ENCODE measurements around the gene CLINT1.

DNA sequence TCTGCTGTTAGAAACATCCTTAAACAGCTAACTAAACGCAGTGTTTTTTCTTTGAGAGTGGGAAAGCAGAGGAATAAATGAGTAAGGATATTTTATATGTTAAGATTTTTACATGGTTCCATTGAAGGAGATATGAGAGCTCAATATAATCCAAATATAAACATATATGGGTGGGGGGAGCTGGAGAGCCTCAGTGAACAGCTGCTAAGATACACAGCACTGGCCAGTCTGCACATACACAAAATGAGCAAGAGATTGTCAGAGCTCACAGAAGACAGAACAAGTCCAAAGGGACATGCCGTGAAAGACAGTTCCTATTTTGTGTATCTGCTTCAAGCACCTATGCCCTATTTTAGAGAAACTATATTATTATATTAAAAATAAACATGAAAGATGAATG, 46.9 kb downstream of the CLINT1 start:
- TF ChIP-seq EGR1 (IDR thresholded peaks at IDR 0.05) (no peak), EP300 (IDR thresholded peaks at IDR 0.05; ENCODE audit: borderline replicate concordance) (no peak), RAD21 (IDR thresholded peaks at IDR 0.05; ENCODE audit: low read depth) (no peak), CEBPB (IDR thresholded peaks at IDR 0.05) (no peak), CREB1 (IDR thresholded peaks at IDR 0.05; ENCODE audit: low read depth) (no peak), TAF1 (IDR thresholded peaks at IDR 0.05; ENCODE audit: low read depth) (no peak), FOXM1 (IDR thresholded peaks at IDR 0.05; ENCODE audit: borderline replicate concordance, low read depth) (no peak), YY1 (IDR thresholded peaks at IDR 0.05; ENCODE audit: low read depth) (no peak), TCF12 (IDR thresholded peaks at IDR 0.05; ENCODE audit: low read depth) (no peak), NFIC (IDR thresholded peaks at IDR 0.05) (no peak), ZBTB7A (IDR thresholded peaks at IDR 0.05; ENCODE audit: low read depth) (no peak)
- TF ChIP-seq, protein P1, sequence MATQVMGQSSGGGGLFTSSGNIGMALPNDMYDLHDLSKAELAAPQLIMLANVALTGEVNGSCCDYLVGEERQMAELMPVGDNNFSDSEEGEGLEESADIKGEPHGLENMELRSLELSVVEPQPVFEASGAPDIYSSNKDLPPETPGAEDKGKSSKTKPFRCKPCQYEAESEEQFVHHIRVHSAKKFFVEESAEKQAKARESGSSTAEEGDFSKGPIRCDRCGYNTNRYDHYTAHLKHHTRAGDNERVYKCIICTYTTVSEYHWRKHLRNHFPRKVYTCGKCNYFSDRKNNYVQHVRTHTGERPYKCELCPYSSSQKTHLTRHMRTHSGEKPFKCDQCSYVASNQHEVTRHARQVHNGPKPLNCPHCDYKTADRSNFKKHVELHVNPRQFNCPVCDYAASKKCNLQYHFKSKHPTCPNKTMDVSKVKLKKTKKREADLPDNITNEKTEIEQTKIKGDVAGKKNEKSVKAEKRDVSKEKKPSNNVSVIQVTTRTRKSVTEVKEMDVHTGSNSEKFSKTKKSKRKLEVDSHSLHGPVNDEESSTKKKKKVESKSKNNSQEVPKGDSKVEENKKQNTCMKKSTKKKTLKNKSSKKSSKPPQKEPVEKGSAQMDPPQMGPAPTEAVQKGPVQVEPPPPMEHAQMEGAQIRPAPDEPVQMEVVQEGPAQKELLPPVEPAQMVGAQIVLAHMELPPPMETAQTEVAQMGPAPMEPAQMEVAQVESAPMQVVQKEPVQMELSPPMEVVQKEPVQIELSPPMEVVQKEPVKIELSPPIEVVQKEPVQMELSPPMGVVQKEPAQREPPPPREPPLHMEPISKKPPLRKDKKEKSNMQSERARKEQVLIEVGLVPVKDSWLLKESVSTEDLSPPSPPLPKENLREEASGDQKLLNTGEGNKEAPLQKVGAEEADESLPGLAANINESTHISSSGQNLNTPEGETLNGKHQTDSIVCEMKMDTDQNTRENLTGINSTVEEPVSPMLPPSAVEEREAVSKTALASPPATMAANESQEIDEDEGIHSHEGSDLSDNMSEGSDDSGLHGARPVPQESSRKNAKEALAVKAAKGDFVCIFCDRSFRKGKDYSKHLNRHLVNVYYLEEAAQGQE (IDR thresholded peaks at IDR 0.05; ENCODE audit: low read depth) = no peak
- TF ChIP-seq, protein P2, sequence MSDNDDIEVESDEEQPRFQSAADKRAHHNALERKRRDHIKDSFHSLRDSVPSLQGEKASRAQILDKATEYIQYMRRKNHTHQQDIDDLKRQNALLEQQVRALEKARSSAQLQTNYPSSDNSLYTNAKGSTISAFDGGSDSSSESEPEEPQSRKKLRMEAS (IDR thresholded peaks at IDR 0.05) = no peak
